Hematopoietic multipotent progenitor cell (in vitro differentiated cells): Measurements from ENCODE around the gene STRA8. TPM values are rescaled to one million over a fixed set of nuclear protein-coding genes. Genes with fewer than 3 reads are reported as not detected.

ENCODE experiments used
- DNase-seq, 3 donors: peaks; one replicate each; pipeline ENCODE4 v3.0.0-alpha.2; 2011 to 2015; ENCODE audit warnings: low read depth in 2 of 3, low spot score in 2 of 3
- total RNA-seq: library from RNA; depleted of rRNA; stranded (reverse); fragments of >200 nt; gene quantifications from one replicate; pipeline ENCODE4 v1.2.3, GENCODE V29; 2012

STRA8 gene
- total RNA-seq, 1 donor, result not detected

DNA sequence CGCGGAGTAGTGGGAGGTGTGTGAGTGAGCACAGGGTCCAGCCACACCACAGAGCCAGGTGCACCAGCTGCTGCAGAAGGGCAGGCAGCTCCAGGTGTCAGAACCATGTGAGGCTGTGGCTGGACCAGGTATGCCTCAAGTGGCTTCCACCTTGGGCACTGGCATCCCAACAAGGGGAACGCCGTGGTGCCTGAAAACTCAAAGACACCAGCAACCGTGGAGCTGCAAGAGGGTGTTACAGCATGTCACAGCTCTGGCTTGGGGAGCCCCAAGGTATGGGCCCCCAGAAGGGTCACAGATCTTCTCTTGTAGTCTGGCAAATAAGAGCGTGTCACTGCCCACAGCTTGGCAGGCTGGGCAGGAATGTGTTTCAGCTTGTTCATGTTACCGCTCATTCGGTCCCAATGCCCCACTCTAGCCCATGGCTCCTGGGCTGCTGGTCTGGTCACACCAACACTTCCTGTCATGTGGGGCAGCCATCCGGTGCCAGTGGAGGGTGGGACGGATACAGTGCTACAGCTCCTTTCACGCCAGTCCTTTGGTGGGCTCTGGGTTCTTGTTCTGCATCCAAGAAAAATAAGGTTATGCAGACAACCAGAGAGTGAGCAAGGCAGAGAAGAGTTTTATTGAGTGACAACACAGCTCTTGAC is 29.8 kb downstream of the STRA8 start:
- no peak for DNase-seq

DNA sequence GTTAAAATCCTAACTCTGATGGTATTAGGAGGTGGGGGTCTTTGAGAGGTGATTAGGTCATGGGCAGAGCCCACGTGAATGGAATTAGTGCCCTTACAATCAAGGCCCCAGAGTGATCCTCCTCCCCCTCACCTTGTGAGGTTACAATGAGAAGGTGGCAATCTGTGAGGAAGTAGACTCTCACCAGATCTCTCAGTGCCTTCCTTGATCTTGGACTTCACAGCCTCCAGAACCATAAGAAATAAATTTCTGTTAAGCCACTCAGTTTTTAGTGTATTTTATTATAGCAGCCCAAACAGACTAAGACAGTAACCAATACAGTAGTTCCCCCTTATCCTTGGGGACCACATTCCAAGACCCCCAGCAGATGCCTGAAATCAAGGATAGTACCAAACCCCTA is 32.0 kb downstream of the STRA8 start:
- no peak for DNase-seq

DNA sequence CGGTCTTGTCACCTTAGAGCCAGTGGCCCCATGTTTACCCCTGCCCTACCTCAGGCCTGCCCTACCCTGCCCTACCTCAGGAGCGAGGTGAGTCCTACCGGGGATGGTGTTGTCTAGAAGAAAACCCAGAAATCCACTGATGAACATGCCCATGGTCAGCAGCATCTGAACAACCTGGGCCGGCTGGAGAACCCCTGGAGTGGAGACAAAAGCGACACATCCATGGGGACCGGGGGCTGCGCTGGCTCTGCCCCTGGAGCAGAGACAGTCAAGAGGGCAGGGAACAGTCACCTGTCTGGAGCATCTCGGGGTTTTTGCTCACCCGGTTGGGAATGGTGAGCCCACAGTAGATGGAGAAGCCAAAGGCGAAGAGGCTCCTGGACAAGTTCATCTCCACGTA is 36.3 kb downstream of the STRA8 start:
- no peak for DNase-seq

DNA sequence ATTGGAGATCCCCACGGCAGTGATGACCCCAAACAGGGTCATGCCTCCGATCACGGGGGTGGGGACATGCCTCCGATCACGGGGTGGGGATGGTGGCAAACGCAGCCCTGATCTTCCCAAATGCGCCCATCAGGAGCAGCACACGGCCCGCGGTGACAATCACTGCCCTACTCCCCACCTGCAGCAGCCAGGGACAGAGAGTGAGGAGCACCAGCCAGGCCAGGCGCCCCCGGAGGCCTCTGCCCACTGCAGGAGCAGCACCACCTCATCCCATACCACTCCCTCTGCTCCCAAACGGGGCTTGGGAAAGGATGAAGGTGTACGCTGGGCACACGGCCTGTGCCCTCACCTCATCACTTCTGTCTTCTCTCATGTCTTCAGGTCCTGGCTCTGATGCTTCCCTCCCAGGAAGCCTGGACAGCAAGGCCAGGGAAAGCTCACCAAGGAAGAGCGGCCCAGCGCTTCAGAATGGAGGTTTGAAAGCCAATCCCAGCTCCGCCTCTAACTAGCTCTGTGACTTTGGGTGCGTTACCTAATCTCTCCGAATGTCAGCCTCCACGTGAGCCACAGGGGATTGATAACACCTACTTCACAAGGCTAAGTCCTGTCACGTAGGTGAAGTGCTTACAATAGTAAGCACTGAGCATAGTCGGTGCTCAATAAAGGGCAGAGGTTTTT is 37.1 kb downstream of the STRA8 start:
- DNase-seq, result no peak

DNA sequence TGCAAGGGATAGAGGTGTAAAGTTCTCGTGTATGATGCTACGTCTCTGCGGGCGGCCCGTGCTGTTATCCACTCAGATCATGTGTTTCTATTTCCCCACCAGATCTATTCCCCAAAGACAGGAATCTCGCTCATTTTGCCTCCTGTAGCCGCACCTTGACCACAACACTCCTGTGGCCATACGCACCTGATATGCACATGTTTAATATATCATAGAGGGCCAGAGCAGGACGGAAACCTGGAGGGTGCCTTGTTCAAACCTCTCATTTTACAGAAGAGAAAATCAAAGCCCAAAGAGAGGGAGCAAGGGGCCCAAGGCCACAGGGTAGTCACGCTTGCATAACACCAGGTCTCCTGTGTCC is 37.6 kb downstream of the STRA8 start:
- no peak for DNase-seq

DNA sequence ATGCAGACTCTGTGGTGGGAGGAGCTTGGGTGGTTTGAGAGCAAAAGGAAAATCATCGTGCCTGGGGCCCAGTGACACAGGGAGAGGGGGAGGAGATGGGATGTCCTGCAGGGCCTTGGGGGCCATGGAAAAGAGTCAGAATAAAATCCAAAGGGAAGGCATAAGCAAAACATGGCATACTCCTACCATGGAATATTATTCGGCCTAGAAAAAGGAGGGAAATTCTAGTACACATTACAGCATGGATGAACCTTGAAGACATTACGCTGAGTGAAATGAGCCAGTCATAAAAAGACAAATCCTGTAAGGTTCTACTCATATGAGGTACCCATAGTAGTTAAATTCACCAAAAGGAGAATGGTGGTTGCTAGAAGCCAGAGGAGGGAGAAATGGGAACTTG is 38.7 kb downstream of the STRA8 start:
- no peak for DNase-seq

DNA sequence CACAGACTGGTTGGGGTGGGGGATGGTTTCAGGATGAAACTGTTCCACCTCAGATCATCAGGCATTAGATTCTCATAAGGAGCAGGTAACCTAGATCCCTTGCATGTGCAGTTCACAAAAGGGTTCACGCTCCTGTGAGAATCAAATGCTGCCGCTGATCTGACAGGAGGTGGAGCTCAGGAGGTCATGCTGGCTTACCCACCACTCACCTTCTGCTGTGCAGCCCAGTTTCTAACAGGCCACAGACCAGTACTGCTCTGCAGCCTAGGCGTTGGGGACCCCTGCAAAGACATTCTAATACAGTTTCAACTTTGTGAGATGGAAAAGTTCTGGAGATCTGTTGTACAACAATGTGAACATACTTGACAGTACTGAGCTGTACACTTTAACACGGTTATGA is 39.9 kb downstream of the STRA8 start:
- no peak for DNase-seq

DNA sequence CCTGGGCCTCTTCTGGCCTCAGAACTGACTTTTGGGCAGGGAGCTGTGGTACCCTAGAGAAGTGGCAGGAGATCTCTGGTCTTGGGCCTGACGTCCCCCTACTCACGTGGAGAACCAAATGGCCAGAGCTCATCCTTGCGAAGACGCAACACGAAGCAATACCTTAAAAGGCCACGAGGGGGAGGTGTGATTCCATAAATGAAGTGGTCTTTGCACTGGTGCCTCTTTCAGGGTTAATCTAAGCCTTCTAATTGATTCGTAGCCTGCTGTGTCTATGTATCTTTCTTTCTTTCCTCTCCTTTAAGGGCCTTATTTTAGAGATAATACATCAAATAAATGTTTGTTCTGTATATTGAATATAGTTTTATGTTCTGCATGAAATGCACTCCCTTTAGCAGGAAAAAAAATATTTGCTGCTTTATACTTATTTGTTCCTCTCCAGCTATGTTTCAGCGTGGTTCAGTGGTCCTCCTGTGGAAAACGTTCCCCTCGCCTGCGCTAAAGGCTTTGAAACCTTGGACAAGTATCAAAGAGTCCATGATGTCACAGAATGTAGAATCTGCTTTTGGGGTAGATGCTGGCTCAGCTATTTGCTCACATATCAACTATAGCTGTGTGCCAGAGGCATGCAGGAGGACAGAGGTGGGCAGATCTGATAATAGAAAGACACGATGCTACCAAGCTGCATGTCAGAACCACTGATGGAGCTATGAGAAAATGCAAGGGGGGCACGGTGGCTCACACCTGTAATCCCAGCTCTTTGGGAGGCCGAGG is 41.0 kb downstream of the STRA8 start:
- peak; percentile 34 to 87 (median 69) for DNase-seq

DNA sequence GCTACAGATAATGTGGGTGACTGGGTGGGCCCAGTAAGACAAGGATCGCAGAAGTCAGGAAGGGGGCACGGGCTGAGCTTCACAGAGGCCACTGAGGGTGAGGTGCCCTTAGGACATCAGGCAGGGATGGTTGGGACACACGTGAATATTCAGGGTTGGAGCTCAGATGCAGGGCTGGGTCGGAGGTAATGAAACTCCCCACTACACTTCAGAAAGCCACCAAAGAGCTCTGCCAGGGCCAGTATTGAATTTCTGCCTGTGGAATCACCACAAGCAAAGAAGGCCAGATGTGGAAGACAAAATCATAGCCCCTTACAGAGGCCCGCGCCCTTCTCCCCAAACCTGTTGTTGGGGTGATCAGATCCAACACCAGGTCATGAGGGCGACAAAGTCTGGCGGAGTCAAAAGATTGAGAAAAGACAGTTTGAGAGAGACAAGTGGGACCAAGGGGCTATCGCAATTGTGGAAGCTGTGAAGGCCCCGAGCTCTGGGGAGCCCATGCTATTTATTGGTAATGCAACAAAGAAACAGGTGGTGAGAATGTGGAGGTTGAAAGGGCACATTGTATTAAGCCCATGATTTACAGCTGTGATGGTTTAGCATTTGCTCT is 42.4 kb downstream of the STRA8 start:
- DNase-seq, result no peak

DNA sequence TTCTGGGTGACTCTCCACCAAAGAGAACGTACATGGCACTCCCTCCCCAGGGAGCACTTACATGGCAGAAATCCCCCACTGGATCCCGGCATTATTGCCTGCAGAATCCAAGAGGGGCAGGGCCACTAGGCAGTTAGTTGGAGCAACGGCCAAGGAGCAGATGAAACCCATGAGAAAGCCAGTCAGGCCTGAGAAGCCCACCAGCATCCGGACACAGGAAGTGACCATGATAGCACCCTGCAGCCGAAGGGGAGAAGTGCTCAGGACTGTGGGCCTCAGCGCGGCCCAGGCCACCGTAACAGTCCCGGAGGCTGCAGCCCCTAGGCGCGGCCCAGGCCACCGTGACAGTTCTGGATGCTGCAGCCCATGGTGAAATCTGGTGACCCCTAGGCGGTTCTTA is 43.5 kb downstream of the STRA8 start:
- DNase-seq, result no peak

DNA sequence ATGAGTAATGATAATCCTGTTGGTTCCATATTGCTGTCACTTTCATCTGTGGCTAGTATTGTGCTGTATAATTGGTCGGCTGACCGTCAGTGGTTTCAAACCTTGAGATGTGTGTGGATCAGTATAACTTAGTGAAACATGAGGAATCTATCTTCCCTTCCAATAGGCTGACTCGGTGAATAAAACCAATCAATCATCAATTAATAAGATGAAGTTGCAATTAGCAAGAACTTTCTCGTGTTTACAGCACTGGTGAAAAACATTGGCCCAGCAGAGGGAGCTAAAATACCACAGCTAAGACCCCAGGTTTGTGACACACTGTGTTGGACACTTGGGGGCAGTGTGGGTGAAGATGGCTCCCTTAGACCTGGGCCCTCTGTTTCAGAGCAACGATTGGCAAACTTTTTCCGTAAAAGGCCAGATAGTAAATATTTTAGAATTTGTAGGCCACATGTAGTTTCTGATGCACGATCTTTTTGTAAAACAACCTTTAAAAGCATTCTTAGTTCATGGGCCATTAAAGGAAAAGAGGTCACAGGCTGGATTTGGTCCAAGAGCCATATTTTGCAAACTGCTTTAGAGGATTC is 47.8 kb downstream of the STRA8 start:
- DNase-seq, result peak; percentile 47 to 93 (median 83)

DNA sequence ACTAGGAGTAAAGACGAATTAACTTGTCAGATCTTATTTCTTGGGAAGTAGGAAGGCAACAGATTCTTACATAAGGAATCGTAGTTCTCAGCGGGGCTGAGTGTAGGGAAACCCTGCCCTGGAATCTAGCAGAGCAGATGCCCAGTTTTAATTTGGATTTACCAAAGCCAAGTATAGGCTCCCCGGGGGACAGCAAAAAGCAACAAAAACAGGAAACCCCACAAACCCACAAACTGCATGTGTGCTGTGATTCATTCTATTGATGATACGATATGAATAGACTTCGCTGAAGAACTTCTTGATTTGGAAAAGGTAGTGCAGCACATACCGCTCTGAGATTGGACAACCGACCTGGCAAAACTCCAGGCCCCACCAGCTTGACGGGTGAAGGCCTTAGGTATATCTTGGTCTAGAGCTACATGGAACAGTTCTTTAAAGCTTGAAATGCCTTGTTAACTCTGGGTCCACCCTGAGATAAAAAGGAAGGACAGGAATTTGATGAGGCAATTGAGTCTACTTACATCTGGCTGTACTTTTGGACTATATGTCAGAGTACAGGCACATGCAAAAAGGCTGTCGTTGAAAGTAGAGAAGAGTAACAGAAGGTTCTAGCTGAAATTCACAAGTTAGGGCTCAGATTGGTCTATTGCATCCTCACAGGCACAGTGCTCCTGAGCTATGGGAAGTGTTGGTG is 49.1 kb downstream of the STRA8 start:
- DNase-seq, result no peak

DNA sequence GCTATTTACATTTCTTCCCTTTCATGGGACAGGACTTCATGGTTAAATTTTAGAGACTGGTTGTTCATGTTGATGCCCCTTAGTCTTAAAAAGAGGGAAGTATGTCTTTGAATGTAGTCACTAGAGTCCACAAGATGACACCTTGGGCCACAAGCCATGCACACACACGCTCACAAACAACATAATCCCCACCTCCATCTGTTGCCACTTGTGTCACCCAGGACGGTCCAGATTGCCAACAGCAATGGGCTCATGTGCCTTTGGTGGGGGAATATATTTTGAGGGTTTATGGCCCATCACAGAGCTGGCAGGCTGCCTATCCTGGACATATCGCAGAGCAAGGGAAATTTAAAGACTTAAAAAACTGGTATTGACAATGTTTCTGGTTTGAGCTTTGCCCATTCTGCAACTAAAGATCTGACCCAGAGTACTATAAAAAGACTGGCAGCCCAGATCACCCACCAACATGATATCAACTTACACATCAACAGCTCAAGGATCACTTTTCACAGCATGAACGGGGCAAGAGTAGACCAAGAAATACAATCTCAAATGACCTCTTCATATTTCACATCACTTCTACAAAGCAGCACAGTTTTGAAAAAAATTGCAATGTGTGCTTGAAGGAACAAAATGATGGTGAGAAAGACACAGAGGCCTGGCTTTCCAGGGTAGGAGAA is 50.5 kb downstream of the STRA8 start:
- DNase-seq, result no peak

DNA sequence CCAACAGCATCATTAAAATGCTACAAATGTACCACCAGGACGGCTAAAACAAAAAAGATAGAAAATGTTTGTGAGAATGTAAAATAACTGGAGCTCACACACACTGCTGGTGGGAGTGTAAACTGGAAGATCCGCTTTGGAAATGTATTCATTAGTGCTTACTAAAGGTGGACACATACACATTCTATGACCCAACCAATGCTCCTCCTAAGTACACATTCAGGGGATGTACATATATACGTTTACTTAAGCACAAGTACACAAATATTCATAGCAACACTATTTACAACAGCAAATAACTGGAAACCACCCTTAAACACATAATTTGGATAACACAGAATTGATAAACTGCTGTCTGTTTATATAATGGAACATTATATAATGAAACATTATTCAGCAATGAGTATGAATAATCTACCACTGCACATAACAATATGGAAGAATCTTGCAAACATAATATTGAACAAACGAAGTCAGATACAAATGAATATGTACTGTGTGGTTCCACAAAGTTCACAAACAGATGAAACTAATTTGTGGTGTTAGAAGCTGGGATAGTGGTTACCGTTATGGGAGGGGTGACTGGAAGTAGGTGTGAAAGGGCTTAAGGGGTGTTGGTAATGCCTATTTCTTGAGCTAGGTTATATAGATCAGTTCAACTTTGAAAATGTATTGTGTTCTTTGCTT is 52.1 kb downstream of the STRA8 start:
- DNase-seq, result no peak

DNA sequence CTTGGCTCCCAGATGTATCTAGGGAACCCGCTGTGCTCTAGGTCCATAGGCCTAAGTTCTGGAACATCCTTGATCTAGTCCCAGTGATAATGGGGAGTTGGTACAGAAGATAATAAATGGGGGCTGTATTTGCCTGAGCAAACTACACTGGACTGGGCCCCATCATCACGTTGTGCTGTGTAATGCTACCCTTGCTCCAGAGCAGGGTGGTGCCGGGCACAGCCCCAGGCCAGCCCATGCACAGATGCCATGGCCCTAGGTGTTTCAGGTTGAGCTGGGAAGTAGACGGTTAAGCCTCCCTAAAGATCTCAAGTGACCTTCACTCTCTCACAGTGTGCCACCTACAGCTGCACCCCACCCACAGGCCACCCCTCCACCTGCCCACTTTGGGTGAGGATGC is 53.2 kb downstream of the STRA8 start:
- DNase-seq, result no peak

DNA sequence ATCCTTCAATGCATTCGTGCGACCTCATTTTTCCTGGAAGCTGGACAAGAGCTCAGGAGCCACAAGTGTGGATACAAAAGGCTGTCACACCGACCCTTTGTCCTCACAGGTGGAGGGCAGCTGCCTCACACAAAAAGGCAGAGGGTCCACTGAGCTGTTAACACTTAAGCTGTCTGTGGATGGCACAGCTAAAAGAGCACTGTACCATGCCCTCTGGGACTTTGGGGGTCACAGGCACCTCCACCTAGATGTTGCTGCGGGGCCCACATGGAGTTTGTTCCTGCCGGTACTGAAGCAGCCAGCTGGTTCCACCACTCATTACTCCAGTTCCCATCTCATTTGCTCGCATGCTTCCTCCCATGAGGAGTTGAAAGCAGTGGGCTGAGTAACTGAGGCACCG is 57.0 kb downstream of the STRA8 start:
- DNase-seq, result no peak

DNA sequence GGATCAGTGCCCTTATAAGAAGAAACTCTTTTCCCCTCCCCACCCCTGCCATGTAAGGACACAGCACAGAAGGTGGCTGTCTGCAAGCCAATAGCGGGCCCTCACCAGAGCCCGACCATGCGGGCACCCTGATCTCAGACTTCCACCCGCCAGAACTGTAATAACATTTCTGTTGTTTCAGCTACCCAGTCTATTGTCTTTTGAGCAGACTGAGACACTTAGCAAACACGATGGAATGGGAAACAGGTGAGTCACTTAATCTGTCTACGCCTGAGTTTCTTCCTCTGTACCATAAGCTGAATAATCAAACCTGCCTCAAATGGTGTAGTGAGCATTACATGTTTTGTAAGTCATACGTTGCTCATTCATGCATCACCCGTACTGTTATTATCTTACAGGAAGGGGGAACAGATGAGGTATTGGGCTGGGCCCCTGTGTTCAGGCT is 58.2 kb downstream of the STRA8 start:
- no peak for DNase-seq

DNA sequence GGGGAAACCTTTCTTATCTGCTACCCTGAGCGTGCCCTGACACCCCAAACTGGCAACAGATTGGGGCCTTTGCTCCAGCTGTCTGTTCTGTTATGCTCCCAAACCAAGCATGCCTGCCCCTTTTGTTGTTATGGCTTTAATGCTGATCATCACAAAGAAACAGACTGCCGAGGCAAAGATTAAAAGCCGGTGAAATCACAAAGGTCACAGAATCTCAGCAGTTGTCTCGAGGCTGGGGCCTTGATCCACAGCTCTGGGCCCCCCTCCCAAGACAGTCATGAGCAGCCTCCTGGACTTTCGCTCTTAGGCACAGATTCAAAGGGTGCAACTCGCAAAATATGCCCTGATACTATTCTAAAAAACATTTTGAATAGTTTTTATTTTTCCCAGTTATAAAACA is 65.6 kb downstream of the STRA8 start:
- DNase-seq, result no peak
